ENCODE data around the gene SIL1. TPM values are rescaled to one million over a fixed set of nuclear protein-coding genes. Genes with fewer than 3 reads are reported as not detected.
A peak's percentile ranks its signal among the peaks of the same experiment; 100 is the strongest.

SIL1 gene
- total and polyA plus RNA-seq, 2 of the 13 experiments (the other 11 are each of a cell fraction or from before 2014, with no cell fraction given) = 26.0 to 30.0 TPM

- no peak for TF ChIP-seq ZBTB43 (CRISPR knock-in tag; conservative IDR thresholded peaks at IDR 0.05)
- no peak for TF ChIP-seq ZNF496 (CRISPR knock-in tag; IDR thresholded peaks at IDR 0.05; ENCODE audit: insufficient replicate concordance)
- no peak for TF ChIP-seq ZNF567 (CRISPR knock-in tag; IDR thresholded peaks at IDR 0.05; ENCODE audit: borderline replicate concordance)
- TF ChIP-seq MIER2 (CRISPR knock-in tag; IDR thresholded peaks at IDR 0.05) = peak; percentile 42; the same call in 1 of the 2 replicates
- TF ChIP-seq, protein P1, sequence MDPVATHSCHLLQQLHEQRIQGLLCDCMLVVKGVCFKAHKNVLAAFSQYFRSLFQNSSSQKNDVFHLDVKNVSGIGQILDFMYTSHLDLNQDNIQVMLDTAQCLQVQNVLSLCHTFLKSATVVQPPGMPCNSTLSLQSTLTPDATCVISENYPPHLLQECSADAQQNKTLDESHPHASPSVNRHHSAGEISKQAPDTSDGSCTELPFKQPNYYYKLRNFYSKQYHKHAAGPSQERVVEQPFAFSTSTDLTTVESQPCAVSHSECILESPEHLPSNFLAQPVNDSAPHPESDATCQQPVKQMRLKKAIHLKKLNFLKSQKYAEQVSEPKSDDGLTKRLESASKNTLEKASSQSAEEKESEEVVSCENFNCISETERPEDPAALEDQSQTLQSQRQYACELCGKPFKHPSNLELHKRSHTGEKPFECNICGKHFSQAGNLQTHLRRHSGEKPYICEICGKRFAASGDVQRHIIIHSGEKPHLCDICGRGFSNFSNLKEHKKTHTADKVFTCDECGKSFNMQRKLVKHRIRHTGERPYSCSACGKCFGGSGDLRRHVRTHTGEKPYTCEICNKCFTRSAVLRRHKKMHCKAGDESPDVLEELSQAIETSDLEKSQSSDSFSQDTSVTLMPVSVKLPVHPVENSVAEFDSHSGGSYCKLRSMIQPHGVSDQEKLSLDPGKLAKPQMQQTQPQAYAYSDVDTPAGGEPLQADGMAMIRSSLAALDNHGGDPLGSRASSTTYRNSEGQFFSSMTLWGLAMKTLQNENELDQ (CRISPR knock-in tag; IDR thresholded peaks at IDR 0.05; ENCODE audit: borderline replicate concordance) = no peak
- TF ChIP-seq SOX6 (IDR thresholded peaks at IDR 0.05) = no peak
- peak; percentile 79 for TF ChIP-seq SOX6 (CRISPR knock-in tag; IDR thresholded peaks at IDR 0.05)
- TF ChIP-seq NFYB (CRISPR knock-in tag; IDR thresholded peaks at IDR 0.05) = no peak
- TF ChIP-seq NR2C2 (CRISPR knock-in tag; IDR thresholded peaks at IDR 0.05; ENCODE audit: borderline replicate concordance) = peak; percentile 73
- TF ChIP-seq, protein P2, sequence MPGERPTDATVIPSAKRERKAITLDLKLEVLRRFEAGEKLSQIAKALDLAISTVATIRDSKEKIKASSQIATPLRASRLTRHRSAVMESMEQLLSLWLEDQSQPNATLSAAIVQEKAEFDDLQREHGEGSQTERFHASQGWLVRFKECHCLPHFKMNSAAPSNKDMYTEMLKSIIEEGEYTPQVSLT (CRISPR knock-in tag; IDR thresholded peaks at IDR 0.05; ENCODE audit: borderline replicate concordance, low read depth) = 0 out of 2 replicates have a peak, but pooled peaks have one; percentile 49
- TF ChIP-seq SMARCE1 (IDR thresholded peaks at IDR 0.05; ENCODE audit: borderline replicate concordance) = no peak
- TF ChIP-seq SP1 (IDR thresholded peaks at IDR 0.05) = no peak
- TF ChIP-seq SP1 (CRISPR knock-in tag; IDR thresholded peaks at IDR 0.05) = no peak
- TF ChIP-seq, protein P3, sequence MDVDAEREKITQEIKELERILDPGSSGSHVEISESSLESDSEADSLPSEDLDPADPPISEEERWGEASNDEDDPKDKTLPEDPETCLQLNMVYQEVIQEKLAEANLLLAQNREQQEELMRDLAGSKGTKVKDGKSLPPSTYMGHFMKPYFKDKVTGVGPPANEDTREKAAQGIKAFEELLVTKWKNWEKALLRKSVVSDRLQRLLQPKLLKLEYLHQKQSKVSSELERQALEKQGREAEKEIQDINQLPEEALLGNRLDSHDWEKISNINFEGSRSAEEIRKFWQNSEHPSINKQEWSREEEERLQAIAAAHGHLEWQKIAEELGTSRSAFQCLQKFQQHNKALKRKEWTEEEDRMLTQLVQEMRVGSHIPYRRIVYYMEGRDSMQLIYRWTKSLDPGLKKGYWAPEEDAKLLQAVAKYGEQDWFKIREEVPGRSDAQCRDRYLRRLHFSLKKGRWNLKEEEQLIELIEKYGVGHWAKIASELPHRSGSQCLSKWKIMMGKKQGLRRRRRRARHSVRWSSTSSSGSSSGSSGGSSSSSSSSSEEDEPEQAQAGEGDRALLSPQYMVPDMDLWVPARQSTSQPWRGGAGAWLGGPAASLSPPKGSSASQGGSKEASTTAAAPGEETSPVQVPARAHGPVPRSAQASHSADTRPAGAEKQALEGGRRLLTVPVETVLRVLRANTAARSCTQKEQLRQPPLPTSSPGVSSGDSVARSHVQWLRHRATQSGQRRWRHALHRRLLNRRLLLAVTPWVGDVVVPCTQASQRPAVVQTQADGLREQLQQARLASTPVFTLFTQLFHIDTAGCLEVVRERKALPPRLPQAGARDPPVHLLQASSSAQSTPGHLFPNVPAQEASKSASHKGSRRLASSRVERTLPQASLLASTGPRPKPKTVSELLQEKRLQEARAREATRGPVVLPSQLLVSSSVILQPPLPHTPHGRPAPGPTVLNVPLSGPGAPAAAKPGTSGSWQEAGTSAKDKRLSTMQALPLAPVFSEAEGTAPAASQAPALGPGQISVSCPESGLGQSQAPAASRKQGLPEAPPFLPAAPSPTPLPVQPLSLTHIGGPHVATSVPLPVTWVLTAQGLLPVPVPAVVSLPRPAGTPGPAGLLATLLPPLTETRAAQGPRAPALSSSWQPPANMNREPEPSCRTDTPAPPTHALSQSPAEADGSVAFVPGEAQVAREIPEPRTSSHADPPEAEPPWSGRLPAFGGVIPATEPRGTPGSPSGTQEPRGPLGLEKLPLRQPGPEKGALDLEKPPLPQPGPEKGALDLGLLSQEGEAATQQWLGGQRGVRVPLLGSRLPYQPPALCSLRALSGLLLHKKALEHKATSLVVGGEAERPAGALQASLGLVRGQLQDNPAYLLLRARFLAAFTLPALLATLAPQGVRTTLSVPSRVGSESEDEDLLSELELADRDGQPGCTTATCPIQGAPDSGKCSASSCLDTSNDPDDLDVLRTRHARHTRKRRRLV (CRISPR knock-in tag; IDR thresholded peaks at IDR 0.05) = peak; percentile 59; the same call in 1 of the 2 replicates
- TF ChIP-seq RAD21 (CRISPR knock-in tag; IDR thresholded peaks at IDR 0.05) = no peak
- no peak for TF ChIP-seq GPN1 (CRISPR knock-in tag; IDR thresholded peaks at IDR 0.05; ENCODE audit: borderline replicate concordance)
- TF ChIP-seq MEF2D (CRISPR knock-in tag; IDR thresholded peaks at IDR 0.05) = no peak
- TF ChIP-seq ZBTB38 (CRISPR knock-in tag; IDR thresholded peaks at IDR 0.05) = peak; percentile 96
- TF ChIP-seq ZFY (CRISPR knock-in tag; IDR thresholded peaks at IDR 0.05) = no peak; the same call in 1 of the 2 replicates
- TF ChIP-seq ARNTL (CRISPR knock-in tag; IDR thresholded peaks at IDR 0.05) = no peak
- TF ChIP-seq ZNF557 (CRISPR knock-in tag; IDR thresholded peaks at IDR 0.05) = no peak
- no peak for TF ChIP-seq ZNF674 (CRISPR knock-in tag; IDR thresholded peaks at IDR 0.05; ENCODE audit: low read depth)
- TF ChIP-seq NR2F6 (IDR thresholded peaks at IDR 0.05) = peak; percentile 75
- TF ChIP-seq NR2F6 (CRISPR knock-in tag; IDR thresholded peaks at IDR 0.05) = peak; percentile 76
Measured at GRCh38 chr5:138963763-138964371, 234.3 kb downstream of the SIL1 start (continued).
